Spleen (tissue), 7 donors: ENCODE results near the gene GALNT13.

ENCODE experiments used
- POLR2A ChIP-seq, 3 donors: fragments of 450-650 bp; IDR thresholded peaks; one replicate each; pipeline ENCODE4 v1.5.1; 2017; ENCODE audit warnings: antibody characterized with exemption in 3 of 3, mild to moderate bottlenecking in 1 of 3
- TF ChIP-seq, protein P1 (sequence below), 11 experiments: fragments of 200-600 bp in 7 of 11; fragments of 450-650 bp in 4 of 11; sonication (generic) in 4 of 11; IDR thresholded peaks in 8 of 11; conservative IDR thresholded peaks in 3 of 11; 1 replicate in 7 of 11; 2 replicates in 4 of 11; pipeline versions ENCODE4 v1.4.0 to v1.8.0; 2016 to 2021; ENCODE audit warnings: antibody characterized with exemption in 11 of 11, inconsistent platforms in 4 of 11, mild to moderate bottlenecking in 1 of 11
- donor health status: DM: no; HTN: no; CAD: no; lungs with moderate emphysema.
- donor health status: DM: no; HTN: no; CAD: no.
- donor health status: DM: no; HTN: no; CAD: no.

DNA sequence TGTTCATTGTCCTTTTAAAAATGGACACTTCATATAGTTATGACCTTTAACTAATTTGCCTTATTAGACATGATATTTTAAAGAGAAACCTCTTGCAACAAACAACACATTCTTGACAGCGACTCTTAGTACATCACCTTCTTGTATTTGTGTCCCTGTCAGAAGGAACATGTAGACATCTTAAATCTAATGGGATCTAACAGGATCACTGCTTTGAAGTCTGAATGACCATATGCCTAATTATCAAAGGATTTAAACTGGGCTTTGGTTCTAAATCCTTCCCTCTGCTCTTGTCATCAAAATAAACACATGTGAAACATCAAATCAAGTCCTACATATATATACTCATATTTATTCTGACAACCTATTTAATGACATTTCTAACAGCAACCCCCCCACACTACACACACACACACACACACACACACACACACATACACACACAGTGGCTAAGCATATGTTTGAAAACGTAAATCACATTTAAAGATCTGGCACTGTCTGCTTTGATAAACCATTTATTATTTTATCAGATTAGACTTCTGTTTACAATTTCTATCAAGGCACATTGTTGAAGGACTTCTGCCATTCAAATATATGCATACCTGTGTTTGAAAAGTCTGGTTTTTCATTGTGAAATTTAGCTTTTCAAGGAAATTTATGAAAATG, 4.2 kb downstream of the GALNT13 start:
- TF ChIP-seq, protein P1, sequence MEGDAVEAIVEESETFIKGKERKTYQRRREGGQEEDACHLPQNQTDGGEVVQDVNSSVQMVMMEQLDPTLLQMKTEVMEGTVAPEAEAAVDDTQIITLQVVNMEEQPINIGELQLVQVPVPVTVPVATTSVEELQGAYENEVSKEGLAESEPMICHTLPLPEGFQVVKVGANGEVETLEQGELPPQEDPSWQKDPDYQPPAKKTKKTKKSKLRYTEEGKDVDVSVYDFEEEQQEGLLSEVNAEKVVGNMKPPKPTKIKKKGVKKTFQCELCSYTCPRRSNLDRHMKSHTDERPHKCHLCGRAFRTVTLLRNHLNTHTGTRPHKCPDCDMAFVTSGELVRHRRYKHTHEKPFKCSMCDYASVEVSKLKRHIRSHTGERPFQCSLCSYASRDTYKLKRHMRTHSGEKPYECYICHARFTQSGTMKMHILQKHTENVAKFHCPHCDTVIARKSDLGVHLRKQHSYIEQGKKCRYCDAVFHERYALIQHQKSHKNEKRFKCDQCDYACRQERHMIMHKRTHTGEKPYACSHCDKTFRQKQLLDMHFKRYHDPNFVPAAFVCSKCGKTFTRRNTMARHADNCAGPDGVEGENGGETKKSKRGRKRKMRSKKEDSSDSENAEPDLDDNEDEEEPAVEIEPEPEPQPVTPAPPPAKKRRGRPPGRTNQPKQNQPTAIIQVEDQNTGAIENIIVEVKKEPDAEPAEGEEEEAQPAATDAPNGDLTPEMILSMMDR (IDR thresholded peaks at IDR 0.05 in 8 of 11, conservative IDR thresholded peaks at IDR 0.05 in 3 of 11): no peak
- no peak for TF ChIP-seq POLR2A (IDR thresholded peaks at IDR 0.05)
